Mucosa of gallbladder (tissue), 1 donor: ENCODE measurements around the gene SINHCAF. TPM values are rescaled to one million over a fixed set of nuclear protein-coding genes. Genes with fewer than 3 reads are reported as not detected.
"Not testable (repeated sequence)": the region's sequence is repeated elsewhere in the genome, so short reads cannot be mapped to it uniquely, and the experiment has no call there.

Experiments used
- DNase-seq: peaks from one replicate; pipeline ENCODE4 v3.0.0-alpha.2; 2020; ENCODE audit warnings: low spot score
- total RNA-seq: library from RNA; stranded (reverse); gene quantifications from one replicate; pipeline ENCODE4 v1.2.1, GENCODE V29; 2021
- donor health status: DM: no; HTN: no; CAD: no.

SINHCAF gene
- total RNA-seq, 1 donor from 2014 or later = 73.3 TPM

DNA sequence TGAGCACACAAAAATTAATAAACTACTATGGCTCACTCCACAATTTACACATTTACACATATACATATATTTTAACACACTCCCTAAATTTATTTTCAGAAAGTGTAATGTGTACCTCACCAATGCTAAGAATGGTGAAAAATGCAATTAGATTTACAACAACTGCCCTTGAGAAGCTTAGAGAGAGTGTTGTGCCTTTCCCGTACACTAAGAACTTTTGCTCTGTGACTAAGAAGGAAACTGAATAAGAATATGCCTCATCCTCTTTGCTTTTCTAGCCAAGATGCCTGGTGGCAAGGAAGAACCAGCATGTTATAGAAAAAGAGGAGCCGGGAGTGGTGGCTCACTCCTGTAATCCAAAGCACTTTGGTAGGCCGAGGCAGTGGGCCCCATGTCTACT is 62.3 kb downstream of the SINHCAF start:
- DNase-seq = no peak

DNA sequence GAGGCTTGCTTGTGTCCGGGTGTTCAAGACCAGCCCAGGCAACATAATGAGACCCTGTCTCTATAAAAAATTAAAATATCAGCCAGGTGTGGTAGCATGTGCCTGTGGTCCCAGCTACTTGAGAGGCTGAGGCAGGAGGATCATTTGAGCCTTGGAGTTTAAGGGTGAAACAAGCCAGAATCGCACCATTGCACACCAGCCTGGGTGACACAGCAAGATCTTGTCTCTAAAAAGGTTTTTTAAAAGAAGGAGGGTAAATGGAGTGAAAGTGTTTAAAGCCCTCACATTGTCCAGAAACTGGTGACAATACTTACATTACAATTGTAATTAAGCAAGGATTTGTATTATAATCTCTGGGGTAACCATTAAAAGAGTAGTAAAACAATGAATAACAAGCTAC is 64.2 kb downstream of the SINHCAF start:
- DNase-seq = no peak

DNA sequence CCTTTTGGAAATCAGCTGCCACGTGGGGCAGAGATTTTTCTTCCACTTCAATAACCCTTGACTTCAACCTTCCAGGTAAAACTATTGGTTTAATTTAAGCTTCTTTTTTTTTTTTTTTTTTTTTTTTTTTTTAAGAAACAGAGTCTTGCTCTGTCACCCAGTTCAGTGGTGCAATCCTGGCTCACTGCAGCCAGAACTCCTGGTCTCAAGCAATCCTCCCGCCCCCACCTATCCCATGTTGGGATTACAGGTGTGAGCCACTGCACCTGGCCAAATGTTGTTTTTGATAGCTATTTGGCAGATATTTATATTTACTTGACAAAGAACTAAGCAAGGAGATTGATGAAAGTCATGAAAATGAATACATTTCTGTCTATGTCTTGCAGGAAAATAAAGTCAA is 65.1 kb downstream of the SINHCAF start:
- no peak for DNase-seq

DNA sequence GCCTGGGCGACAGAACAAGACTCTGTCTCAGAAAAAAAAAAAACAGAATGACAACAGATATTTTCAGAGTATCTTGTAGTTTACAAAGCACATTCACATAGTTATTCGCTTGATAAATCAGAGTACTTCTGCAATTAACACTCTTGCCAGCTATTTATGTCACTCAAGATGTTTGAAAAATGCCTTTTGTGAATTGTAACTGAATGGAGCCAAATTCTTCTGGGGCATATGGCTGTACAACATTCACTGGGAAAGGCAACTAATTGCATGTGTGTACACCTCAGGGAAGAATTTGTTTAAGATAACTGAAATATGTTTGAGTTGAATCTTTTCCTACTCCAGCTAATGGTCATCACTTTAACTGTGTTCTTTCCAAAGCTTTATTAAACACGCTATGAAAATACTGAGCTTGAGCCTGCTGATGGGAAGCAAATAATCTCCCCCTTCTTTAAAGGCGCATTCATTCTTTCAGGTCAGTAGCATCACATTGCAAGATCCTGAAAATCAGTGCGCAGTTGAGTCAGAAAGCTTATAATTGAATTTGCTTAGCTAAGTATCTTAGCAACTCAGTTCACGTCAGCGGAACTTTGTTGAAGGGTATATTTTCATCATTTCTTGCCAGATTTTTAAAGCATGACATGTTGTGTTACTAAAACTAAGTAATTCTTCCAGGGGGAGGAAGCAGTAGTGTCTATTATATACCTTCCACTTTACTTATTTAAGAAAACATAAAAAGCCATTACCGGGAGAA is 66.6 kb downstream of the SINHCAF start:
- DNase-seq = no peak

DNA sequence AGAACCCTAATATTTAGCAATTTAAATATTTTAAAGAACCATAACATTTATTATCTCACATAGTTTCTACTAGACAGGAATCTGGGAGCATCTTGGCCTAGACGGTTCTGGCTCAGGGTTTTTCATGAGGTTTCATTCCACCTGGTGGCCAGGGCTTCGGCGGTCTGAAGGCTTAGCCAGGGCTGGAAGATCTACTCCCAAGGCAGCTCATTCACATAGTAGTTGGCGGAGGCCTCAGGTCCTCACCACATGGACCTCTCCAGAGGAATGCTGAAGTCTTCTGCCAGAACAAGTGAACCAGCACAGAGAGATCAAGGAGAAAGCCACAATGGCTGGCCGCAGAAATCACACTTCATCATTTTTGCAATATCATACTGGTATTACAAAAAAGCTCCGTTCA is 68.2 kb downstream of the SINHCAF start:
- no peak for DNase-seq

DNA sequence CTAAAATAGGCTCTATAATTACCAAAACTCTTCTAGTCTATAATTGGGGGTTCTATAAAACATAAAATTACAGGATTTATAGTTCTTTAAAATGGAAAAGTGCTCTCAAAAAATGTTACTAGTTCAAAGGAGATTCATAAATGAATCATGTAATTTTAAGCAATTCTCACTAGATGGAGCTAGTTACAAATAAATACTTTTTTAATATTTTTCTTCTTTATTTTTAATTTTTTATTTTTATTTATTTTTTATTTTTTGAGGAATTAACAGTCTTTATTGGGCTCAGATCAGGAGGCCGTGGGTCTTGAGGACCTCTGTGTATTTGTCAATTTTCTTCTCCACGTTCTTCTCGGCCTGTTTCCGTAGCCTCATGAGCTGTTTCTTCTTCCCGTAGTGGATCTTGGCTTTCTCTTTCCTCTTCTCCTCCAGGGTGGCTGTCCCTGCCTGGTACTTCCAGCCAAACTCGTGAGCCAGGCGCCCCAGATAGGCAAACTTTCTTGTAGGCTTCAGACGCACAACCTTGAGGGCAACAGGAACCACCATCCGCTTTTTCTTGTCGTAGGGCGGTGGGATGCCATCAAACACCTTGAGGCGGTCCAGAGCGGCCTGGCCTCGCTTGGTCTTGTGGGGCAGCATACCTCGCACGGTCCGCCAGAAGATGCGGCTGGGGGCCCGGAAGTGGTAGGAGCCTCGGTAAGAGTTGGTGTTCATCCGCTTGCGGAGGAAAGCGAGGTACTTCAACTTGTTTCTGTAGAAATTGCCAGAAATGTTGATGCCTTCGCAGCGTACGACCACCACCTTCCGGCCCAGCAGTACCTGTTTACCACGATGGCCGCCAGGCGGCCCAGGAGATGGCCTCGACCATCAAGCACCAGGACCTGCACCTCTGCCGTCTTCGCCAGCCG is 74.0 kb downstream of the SINHCAF start:
- DNase-seq = not testable (repeated sequence)

DNA sequence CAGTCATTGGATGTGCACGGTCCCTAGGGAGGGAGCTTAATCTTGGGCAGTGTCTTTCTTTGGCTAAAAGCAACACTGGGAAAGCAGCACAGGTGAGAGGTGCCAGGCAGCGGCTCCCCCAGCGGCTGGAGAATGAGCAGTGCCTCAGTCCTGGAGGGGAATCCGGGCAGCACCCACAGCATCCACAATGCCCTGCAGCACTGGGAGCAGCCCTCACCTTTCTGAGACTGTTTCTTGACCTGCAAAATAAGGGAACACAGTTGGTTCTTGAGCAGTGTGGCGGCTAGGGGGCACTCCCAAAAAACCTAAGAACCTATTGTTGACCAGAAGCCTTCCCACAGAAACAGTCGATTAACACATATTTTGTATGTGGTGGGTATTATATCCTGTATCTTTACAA is 75.8 kb downstream of the SINHCAF start:
- DNase-seq = no peak

DNA sequence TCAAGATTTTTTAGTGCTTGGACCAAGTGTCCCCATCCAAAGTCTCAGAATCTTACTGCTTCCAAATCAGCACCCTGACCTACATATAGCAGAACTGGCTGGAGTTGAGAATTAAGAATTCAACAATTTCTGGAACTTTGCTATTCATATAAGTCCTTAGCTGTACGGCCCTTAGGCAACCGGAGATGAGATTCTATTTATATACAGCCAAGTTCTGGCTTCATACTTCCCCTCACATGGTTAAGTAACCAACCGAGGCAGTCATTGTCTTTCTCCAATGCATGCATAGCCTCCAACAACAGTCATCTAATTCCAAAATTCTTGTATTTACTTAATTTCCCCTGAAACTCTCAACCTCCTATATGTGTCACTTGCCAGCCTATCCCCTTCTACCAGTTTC is 76.6 kb downstream of the SINHCAF start:
- DNase-seq = no peak

DNA sequence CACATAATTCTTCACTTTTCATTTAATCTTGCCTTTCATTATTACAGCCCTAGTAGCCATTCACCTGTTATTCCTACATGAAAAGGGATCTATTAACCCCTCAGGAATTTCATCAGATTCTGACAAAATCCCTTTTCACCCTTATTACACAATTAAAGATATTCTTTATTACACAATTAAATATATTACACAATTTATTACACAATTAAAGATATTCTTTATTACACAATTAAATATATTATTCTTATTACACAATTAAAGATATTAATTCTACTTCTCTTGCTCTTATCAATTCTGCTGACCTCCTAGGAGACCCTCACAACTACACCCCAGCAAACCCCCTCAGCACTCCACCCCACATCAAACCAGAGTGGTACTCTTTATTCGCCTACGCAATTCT is 77.1 kb downstream of the SINHCAF start:
- DNase-seq = no peak

DNA sequence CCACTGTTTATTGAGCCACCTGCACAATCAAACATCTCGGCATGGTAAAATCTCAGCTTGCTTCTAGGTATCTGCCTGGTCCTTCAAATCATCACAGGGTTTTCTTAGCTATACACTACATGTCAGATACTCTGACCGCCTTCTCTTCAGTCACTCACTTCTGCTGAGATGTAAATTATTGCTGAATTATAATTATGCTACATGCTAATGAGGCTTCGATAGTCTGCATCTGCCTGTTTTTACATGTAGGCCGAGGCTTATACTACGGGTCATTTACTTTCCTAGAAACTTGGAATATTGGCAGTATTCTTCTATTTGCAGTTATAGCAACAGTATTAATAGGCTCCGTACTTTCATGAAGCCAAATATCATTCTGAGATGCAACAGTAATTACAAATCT is 77.6 kb downstream of the SINHCAF start:
- DNase-seq = no peak

DNA sequence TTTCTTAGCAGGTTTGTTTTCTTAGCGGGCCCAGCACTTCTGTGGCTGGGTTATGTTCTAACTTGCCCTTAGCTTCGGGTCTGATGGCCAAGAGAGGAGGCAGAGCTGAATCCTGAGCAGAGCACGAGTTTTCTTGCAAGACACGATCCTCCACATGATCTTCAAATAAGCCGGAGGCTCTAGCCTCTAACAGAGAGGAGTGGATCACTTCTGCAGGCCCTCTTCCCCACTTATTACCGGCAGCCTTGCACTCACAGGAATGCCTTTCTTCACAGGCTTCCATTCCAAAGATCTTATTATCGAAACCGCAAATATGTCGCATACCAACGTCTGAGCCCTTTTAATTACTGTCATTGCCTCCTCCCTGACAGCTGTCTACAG is 79.5 kb downstream of the SINHCAF start:
- DNase-seq = no peak

DNA sequence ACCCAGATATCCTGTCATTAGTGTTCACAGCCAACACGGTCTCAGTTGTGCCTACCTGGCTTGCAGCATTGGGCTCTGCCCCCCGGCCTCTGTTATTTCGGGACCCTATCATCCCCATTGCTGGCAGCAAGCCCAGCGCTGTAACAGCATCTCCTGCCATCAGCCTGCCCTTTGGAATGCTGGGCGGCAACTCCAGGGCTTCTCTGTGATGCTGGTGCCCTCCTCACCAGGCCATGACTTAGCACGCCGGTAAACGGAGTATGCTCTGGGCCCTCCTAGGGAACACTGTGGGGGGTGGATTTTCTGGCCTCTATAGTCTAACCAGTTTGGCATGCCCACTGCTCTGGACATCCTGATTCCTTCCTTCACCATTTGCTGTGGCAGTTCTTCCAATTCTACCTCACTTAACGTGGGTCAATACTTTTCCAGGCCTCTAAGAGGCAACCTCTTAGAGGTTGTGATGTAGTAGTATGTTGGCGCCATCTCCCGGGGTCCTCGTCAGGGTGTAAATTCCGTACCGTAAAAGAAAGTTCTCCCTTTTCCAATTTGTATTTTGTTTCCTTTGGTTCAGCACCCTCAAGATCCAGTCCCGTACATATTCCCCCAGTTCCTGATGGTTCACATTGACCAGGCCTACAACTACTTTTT is 80.0 kb downstream of the SINHCAF start:
- no peak for DNase-seq

DNA sequence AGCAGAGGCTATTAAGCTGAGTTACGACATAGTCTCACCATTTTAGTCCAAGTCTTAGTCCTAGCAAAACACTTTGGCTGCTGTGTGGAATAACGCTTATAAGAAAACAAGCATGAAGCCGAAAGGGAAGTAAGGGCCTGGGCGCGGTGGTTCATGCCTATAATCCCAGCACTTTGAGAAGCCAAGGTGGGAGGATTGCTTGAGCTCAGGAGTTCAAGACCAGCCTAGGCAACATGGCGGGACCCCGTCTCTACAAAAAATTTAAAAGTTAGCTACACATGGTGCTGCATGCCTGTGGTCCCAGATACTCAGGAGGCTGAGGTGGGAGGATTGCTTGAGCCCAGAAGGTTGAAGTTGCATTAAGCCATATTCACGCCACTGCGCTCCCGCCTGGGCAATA is 83.5 kb downstream of the SINHCAF start:
- DNase-seq = not testable (repeated sequence)

DNA sequence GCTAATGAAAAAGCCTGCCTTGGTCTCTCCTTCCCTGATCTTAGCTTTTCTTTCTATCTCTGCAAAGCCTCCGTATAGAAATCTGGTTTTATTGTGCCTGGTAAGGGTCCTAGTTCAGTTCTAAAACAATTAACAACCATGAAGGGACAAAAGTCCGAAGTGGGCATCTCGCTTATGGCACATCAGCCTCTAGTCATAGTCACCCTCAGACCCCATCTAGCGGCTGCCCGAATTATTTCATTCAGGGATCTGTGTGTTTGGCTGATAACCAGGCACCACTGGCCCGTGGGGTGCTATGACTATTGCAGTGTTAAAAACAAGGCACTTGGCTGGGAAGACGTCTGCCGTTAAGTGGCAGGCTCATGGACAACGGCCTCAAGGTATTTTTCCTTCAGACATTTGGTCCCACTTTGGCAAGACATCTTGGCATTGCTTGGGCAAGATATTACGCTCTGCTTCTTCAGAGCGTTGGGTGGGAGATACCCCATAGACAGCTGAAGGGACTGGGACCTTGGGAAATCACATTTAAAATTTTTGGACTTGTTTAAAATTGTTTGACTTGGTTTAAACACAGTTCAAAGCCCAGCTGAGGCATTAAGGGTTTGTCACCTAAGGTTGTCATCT is 87.1 kb downstream of the SINHCAF start:
- peak; percentile 66 for DNase-seq

DNA sequence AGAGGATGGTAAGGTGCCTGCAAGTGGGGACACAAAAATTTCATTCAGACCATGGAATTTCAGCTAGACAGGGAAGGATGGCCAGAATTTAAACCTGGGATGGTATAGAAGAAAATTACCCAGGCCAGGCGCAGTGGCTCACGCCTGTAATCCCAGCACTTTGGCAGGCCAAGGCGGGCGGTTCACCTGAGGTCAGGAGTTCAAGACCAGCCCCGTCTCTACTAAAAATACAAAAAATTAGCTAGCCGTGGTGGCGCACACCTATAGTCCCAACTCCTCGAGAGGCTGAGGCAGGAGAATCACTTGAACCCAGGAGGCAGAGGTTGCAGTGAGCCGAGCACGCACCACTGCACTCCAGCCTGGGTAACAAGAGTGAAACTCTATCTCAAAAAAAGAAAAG is 87.6 kb downstream of the SINHCAF start:
- DNase-seq = not testable (repeated sequence)

DNA sequence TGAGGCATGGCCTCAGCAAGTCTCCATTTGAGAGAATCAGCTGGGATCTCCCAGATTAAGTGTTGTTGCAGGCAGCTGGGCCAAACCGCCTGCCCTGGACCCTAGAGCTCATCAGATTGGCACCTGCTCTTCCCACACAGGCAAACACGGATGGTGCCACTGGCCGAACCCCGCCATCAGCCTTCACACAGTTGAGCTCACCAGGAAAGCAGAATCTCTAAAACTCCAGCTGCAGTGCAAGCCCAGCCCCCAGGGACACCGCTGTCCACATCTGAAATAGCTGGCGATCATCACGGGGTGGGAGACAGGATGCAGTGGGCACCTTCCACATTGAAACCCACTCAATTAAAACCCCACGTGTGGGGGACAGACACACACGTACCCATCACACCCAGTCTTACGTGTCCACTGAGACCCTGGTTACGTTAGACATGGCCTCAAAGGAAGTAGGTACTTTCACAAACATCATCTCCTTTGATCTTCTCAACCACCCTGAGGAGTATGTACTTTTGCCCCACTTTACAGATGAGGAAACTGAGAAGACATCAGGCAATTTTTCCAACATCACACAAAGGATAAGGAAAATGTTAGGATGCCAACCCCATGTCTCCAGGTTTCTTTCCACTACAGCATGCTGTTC is 88.8 kb downstream of the SINHCAF start:
- no peak for DNase-seq

DNA sequence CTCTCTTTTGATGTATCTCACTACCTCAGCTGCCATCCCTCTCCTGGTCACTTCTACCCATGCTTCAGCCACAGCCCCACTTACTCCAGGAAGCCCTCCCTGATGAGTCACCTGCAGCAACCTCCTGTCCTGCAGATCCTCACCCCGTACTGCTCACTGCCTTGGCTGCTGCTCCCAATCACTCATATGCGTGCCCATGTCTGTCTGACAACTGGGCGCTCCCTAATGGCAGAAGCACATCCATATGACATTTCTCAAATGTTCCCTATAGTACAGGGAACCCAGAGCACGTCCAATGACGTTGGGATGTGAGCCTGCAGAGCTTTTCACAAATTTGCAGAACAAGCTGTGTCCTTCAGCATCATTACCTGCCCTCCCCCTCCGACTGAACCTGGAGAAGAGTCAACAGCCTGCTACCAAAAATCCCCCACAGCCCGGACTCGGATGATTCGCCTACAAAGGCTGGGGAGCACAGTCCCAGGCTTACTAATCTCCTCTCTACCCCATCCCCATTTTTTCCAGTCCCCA is 90.0 kb downstream of the SINHCAF start:
- no peak for DNase-seq

DNA sequence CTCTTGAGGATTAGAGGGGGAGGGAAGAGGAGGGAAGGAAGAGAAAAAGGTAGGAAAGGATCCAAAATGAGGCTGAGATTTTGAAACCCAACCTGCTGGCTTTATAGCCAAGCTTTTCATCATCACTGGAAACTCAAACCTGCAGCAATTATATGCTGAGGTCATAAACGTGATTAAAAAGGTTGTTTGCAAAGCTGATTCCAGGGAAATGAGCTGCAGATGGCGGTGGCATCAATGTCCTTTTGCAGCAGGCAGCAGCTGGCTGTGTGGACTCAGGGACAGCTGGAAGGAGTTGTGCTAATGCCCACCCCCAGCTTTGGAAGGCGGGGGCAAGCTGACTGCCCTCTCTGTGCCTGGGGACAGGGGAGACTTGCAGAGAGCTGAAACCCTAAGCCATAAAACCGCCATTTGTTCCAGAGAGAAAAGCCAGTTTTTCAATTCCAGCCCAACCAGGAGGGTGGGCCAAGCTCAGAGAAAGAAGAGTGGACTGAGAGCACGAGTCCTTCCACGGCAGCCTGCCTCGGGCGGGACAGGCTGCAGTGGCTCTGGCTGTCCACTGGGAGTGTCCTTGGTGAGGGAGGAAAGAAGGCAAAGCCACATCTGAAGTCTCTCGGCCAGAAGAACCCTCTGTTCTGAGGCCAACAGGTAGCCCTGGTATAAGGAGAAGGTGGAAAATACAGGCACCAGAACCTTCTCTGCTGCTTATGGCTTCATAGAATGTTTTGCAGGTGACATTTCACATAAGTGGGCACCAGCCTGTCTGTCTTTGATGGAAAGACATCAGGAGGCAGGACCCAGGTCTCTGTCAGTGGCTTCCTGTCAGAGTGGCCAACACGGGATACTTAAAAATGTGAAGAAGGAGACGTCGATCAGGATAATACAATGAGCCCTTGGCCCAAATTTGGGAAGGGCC is 90.7 kb downstream of the SINHCAF start:
- DNase-seq = peak; percentile 30

DNA sequence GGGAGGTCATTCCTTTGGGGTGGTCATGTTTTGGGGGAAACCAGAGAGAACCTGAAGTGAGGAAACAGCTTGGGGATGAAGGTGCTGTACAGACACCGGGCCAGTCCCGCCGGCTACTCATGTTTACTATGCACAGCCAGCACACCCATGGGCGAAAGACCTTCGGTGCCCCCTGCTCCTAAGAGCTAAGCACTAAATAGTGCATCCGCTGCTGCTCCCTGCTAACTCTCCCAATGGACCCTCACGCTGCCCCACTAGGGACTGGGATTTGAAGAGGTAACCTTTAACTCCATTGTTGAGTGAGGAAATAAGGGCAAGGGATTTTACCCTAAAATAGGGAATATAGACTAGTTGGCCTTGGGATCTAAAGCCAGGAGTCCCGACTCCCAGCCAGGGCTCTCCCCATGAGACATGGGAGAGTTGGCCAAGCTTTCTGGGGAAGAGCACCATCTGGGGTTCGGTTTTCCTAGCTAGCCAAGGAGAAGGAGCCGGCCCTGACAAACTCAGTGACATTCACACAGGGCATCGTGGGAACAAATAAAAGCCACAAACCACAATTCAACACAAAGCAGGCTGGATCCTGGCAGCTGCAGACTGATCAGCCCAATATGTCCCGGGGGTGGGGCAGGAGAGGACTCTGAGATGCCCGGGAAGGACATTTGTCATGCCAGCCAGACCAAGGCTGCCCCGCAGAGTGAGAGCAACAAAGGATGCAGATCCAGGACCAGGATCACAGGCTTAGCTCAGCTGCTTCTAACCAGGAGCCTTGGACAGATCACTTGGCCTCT is 91.7 kb downstream of the SINHCAF start:
- DNase-seq = no peak
